ENCODE measurements around the gene SEPTIN11. TPM values are rescaled to one million over a fixed set of nuclear protein-coding genes. Genes with fewer than 3 reads are reported as not detected.

The SEPTIN11 gene
- total and polyA plus RNA-seq, 9 of the 15 experiments (the other 6 are each of a cell fraction or from before 2014, with no cell fraction given) = 25.7 to 142 (median 84.3) TPM

- TF ChIP-seq FOS (IDR thresholded peaks at IDR 0.05; ENCODE audit: extremely low read depth, insufficient read length) = no peak
- TF ChIP-seq PHF8 (IDR thresholded peaks at IDR 0.05; ENCODE audit: borderline replicate concordance, low read length) = no peak
- no peak for TF ChIP-seq MIER1 (IDR thresholded peaks at IDR 0.05; ENCODE audit: low read depth)
- TF ChIP-seq HBP1 (CRISPR knock-in tag; IDR thresholded peaks at IDR 0.05) = no peak
- TF ChIP-seq ZBTB8A (IDR thresholded peaks at IDR 0.05; ENCODE audit: partially characterized antibody) = no peak
- TF ChIP-seq RAD21 (CRISPR knock-in tag; conservative IDR thresholded peaks at IDR 0.05 in 1 of 2, IDR thresholded peaks at IDR 0.05 in 1 of 2) = 0 out of 4 replicates have a peak, but pooled peaks of 1 of the 2 experiments have one; percentile 5
- TF ChIP-seq SIN3B (IDR thresholded peaks at IDR 0.05; ENCODE audit: low read depth) = no peak
Measured at GRCh38 chr4:76952071-76952470, 2.5 kb downstream of the SEPTIN11 start (continued).

- intact Hi-C loops (cut with micrococcal nuclease) (no loop called here), in situ Hi-C loops (cut with MboI) (no loop called here)
- H3K9ac ChIP-seq (ENCODE audit: insufficient read depth in 1 of 2, low read depth in 2 of 2, low read length in 2 of 2) = no peak overlapping the region
- H3K27ac ChIP-seq (ENCODE audit: extremely low read depth, low read depth, low read length) = no peak overlapping the region
- H3K4me2 ChIP-seq (ENCODE audit: insufficient read depth, low read length) = no peak overlapping the region
- DNase-seq (ENCODE audit: extremely low read depth in 1 of 4, low spot score in 3 of 4) (no peak), FAIRE-seq (no peak), ATAC-seq (no peak)
- 43% methylated on average over 4 of the region's 4 CpGs for WGBS (ENCODE audit: insufficient coverage, low coverage, missing lambda C conversion rate)
- peaks cover 90% of the 10 kb centered on the region for H3K79me2 ChIP-seq (ENCODE audit: control insufficient read depth, insufficient read depth, low read length)
- H3K27me3 ChIP-seq (ENCODE audit: control insufficient read depth in 2 of 2, insufficient read depth in 2 of 2, low read length in 2 of 2) = no peaks in the 10 kb centered on the region
- H3K9me1 ChIP-seq (ENCODE audit: control insufficient read depth, insufficient read depth, low read length) = no peaks in the 10 kb centered on the region
- H4K20me1 ChIP-seq (replicated peaks; ENCODE audit: control insufficient read depth, insufficient read depth, low read length) = peaks cover 18% of the 10 kb centered on the region
- CTCF ChIA-PET (ENCODE audit: low intra/inter-chr PET ratio) = no interaction called here
- peaks cover 14% of the 10 kb centered on the region; the same call in 2 of the 3 replicates for H3K36me3 ChIP-seq (ENCODE audit: control insufficient read depth, insufficient read depth, low read length)
- H3K4me3 ChIP-seq = no peak overlapping the region
- H3K9me3 ChIP-seq (replicated peaks; ENCODE audit: control insufficient read depth, insufficient read depth, low read depth, low read length) = no peaks in the 10 kb centered on the region
- no TSS peak for BruUV-seq (replicated peaks)
- POLR2A ChIA-PET = interaction anchor here (0.6 to 1.0 kb wide), 2 partner anchors 8 to 20 kb away, joined by 3 read pairs; no protein-coding TSS in a partner anchor
- H3K4me1 ChIP-seq (replicated peaks in 1 of 2; ENCODE audit: control insufficient read depth in 2 of 2, insufficient read depth in 2 of 2, low read length in 2 of 2) = peaks cover 27 to 33% of the 10 kb centered on the region in 2 experiments
- H2AFZ ChIP-seq (ENCODE audit: low read depth, low read length) = no peak overlapping the region
- TF ChIP-seq ZNF316 (IDR thresholded peaks at IDR 0.05) (peak; percentile 99), C11orf30 (IDR thresholded peaks at IDR 0.05; ENCODE audit: low read depth) (peak; percentile 98), NFE2 (IDR thresholded peaks at IDR 0.05; ENCODE audit: low read depth) (0 out of 2 replicates have a peak, but pooled peaks have one; percentile 17), CHD1 (IDR thresholded peaks at IDR 0.05; ENCODE audit: low read length) (no peak), MAFK (IDR thresholded peaks at IDR 0.05; ENCODE audit: low read length) (peak; percentile 100), MAFF (IDR thresholded peaks at IDR 0.05; ENCODE audit: low read length) (peak; percentile 100), MAFG (tag; conservative IDR thresholded peaks at IDR 0.05) (peak; percentile 98), TEAD1 (CRISPR knock-in tag; IDR thresholded peaks at IDR 0.05) (no peak)
Measured at GRCh38 chr4:76952656-76953582, 3.4 kb downstream of the SEPTIN11 start.
